KBM-7 (cell line): Measurements from ENCODE around the gene C14orf132.

Experiments used
- DNase-seq: peaks from one replicate; pipeline ENCODE4 v3.0.0-alpha.2; 2015
- in situ Hi-C: fragments of 300-500 bp; cut with MboI; formaldehyde crosslinking; loops from 2 replicates; pipeline ENCODE4 v1.14.3; 2020; ENCODE audit warnings: low sequenced_read_pairs, low pct_unique_long_range_greater_than_20kb, mixed read lengths

C14orf132 gene

DNA sequence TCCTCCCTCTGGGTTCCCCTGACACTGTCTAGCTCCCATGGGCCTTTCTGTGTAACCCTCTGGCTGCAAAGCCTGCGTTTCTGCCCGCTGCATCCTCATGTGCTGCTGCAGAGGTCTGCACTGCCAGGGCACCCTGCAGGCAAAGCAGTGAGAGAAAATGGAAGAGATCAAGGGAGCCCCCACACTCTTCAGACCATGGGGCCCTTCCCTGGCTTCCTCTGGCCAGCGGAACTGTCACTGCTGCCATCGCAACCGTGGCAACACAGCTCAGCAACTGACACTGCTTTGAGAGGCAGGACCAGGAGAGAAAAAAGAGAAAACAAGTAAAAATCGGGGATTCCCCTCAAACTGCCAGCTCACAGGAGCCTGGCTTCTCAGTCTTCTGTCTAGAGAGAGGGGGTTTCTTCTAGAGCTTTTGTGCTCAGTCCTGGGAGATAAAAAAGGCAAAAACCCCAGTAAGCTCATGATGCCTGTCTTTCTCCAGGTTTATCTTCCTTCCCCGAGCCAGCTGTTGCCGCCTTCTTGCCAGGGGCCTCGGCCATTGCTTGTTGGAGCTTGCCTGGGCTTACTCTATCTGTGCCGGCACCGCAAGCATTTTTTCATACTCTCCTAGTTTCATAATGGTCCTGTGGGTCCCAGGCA, 38.9 kb downstream of the C14orf132 start:
- DNase-seq: no peak
- in situ Hi-C loops: no loop called here

GRCh38 chr14:96078625-96079016, 39.5 kb downstream of the C14orf132 start:
- in situ Hi-C loops: no loop called here
- no peak for DNase-seq

GRCh38 chr14:96079066-96079465, 39.9 kb downstream of the C14orf132 start:
- in situ Hi-C loops: no loop called here
- no peak for DNase-seq

DNA sequence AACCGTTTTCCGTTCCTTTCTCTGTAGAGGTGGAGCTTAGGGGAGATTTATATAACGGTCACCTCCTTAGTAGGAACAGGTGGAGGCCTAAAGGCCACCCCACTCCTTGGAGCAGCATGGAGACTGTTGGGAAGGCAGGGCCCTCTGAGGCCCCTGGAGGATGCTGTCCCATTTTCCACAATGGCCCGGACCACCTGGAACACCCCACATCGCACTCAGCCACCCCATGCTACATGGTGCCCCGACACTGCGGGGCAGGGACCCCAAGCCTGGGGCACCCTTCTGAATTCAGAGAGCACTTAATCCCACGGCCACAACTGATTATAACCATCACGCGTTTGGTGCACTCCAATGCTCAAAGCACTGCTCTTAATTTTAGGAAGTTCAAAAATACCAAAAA, 41.4 kb downstream of the C14orf132 start:
- in situ Hi-C loops: no loop called here
- no peak for DNase-seq

GRCh38 chr14:96081224-96081623, 42.1 kb downstream of the C14orf132 start:
- no peak for DNase-seq
- in situ Hi-C loops: no loop called here

GRCh38 chr14:96081767-96082400, 42.7 kb downstream of the C14orf132 start:
- DNase-seq: no peak
- in situ Hi-C loops: no loop called here

- in situ Hi-C loops: no loop called here
- no peak for DNase-seq
Measured at GRCh38 chr14:96082420-96083300, 43.5 kb downstream of the C14orf132 start.

DNA sequence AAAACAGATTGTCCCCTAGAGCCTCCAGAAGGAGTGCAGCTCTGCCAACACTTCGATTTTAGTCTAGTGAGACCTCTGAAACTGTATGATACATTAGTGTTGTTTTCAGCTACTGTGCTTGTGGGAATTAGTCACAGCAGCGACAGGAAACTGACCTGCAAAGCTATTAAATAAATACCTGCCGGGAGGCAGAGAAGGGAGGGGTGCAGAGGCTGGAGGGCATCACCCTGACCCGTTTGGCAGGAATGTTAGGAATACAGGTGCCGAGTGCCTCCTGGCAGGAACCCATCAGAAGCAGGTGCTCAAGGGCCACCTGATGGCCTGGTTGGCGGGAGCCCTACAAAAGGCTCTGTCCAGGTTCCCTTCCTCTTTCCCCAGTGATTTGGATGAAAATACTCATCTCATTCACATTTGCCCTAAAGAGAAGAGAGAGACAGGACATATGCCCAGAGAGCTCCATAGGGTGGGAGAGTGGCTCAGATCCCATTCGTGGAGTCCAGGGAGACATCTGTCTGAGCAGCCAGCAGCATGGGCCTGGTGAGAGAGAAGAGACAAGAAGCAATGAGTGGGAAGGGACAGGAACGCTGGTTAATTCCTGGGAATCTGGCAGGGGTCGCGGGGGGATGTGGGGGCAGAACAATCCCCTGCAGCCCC, 44.6 kb downstream of the C14orf132 start:
- no peak for DNase-seq
- in situ Hi-C loops: no loop called here

DNA sequence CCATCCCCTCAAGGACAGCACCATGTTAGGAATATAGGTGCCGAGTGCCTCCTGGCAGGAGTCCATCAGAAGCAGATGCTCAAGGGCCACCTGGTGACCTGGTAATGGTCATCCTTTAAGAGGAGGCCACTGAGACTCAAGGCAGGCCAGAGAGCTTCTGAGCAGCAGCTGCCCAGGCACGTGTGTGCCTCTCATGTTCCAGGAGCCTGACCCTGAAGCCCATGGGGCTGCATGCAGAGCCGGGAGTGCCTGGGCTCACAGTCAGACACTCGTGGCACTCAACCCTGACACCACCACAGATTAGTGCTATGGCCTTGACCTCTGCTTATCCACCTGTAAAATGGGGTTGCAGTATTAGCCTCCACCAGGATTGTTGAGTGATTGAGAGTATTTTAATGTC, 45.6 kb downstream of the C14orf132 start:
- in situ Hi-C loops: no loop called here
- DNase-seq: no peak

GRCh38 chr14:96085369-96085768, 46.2 kb downstream of the C14orf132 start:
- DNase-seq: no peak
- in situ Hi-C loops: no loop called here

- in situ Hi-C loops: no loop called here
- no peak for DNase-seq
Measured at GRCh38 chr14:96086032-96086431, 46.9 kb downstream of the C14orf132 start.

DNA sequence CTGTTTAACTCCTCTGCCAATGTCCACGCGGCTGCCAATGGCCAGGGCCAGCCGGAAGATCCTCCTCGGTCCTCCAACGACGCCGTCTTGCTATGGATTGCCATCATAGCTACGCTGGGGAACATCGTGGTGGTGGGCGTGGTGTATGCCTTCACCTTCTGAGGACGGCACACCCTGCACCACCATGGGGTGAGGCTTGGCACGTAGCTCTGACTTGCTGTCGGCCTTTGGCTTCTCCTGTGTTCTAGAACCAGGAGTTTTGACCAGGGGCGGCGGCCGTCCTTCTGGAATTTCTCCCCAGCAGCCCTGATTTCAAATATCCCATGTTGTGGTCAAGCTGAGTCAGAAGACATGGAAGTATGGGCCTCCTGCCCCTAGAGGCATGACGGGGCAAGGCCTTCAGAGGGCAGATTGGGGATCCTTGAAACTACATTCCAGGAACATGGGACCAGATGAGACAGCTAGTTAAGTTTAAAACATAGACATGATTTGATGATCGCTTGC, 47.5 kb downstream of the C14orf132 start:
- DNase-seq: no peak

GRCh38 chr14:96088074-96088473, 48.9 kb downstream of the C14orf132 start:
- in situ Hi-C loops: no loop called here
- no peak for DNase-seq

More for the DNA sequence above, 47.5 kb downstream of the C14orf132 start:
- in situ Hi-C loops: no loop called here

DNA sequence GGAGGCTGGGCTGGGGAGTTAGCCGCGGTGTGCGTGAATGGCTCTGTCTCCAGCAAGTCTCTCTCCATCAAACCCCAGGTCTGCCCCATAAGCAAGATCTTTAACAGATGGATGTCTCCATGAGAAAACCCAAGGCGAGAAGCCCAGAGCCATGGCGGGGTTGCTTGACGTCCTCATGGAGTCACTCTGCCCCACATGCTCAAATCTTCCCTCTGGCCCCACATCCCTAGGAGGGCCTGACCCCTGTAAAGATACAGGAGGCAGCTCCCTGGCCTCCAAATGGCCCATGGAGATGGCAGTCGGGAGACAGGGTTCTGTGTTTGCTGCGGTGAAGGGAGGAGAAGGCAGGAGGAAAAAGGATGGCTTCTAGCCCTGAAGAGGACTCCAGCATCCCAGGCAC, 49.3 kb downstream of the C14orf132 start:
- DNase-seq: no peak
- in situ Hi-C loops: no loop called here

- DNase-seq: no peak
- in situ Hi-C loops: no loop called here
Measured at GRCh38 chr14:96088911-96089310, 49.7 kb downstream of the C14orf132 start.

GRCh38 chr14:96089401-96089800, 50.2 kb downstream of the C14orf132 start:
- no peak for DNase-seq
- in situ Hi-C loops: no loop called here

DNA sequence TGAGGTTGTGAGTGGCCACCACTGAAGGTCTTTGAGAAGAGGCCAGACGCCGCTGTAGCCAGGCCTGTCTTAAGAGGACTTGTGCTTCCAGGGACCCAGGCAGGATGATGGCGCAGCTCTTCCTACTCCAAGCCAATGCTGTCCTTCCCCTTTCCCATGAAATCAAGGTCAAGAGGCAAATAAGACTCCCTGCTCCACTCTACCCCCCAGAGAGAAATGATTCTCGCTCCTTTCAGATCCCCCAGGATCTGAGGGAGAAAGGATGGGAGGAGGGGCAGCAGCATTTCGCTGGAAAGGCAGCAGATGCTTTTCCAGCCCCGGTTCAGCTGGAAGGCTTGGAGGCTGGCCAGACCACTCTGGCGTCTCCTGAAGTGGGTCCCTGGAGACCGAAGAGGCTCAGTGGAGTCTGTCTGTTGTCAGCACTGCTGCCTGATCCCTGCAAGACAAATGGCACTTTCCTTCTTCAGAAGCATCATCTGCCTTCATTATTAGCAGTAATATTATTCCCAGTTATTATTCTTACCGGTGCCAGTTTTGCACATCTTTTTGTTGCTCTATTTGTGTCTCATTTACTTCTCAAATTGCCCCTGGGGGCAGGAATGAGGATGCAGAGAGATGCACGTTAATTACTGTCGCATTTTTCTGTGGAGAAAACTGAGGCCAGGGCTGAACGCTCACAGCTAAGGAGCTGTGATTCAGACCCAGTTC, 51.4 kb downstream of the C14orf132 start:
- in situ Hi-C loops: no loop called here
- DNase-seq: no peak

GRCh38 chr14:96091149-96091693, 52.1 kb downstream of the C14orf132 start:
- DNase-seq: no peak
- in situ Hi-C loops: no loop called here

DNA sequence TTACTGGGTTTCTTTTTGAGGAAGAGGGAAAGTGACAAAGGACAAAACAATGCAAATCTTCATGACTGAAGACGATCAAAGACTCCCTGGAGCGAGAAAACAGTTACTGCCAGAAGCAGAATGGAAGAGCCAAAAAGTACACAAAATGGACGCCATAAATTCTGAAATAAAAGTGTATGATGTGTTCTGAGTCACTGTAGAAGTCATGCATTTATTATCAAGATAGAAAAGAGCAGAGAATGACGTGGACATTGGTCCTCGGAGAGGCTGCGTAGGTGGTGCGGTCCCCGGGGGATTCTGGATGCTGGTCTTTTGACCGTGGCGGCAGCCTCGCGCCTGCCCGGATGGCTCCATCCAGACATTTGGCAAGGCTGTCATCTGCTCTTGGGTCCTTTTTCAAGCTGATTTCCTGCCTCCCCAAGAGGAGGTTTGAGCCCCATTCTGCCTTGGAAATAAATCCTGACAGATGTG, 52.8 kb downstream of the C14orf132 start:
- in situ Hi-C loops: no loop called here
- DNase-seq: no peak
